ENCODE measurements around the gene PSMD11. TPM values are rescaled to one million over a fixed set of nuclear protein-coding genes. Genes with fewer than 3 reads are reported as not detected.
A peak's percentile ranks its signal among the peaks of the same experiment; 100 is the strongest.

PSMD11 gene
- total and polyA plus RNA-seq, 2 of the 13 experiments (the other 11 are each of a cell fraction or from before 2014, with no cell fraction given) = 69.8 to 152 TPM

GRCh38 chr17:32514606-32515005 lies 70.3 kb downstream of the PSMD11 start:
- Histone ChIP-seq H3K27me3 (ENCODE audit: control insufficient read depth in 1 of 2, insufficient read depth in 2 of 2, low read length in 2 of 2) (no peaks in the 10 kb centered on the region; a peak in 1 of 5 replicates), H3K9ac (ENCODE audit: insufficient read depth, low read depth, low read length) (no peak overlapping the region), H3K9me3 (ENCODE audit: low read length) (no peaks in the 10 kb centered on the region), H3K4me2 (ENCODE audit: low read depth, low read length) (no peak overlapping the region), H4K20me1 (ENCODE audit: insufficient read depth, low read length) (no peaks in the 10 kb centered on the region), H3K79me2 (ENCODE audit: insufficient read depth, low read length) (no peaks in the 10 kb centered on the region), H3K36me3 (replicated peaks in 1 of 2; ENCODE audit: control insufficient read depth in 1 of 2, insufficient read depth in 2 of 2, low read length in 2 of 2) (no peaks in the 10 kb centered on the region), H3K4me3 (replicated peaks in 1 of 3; ENCODE audit: insufficient read depth in 1 of 3, low read depth in 2 of 3, low read length in 3 of 3) (no peak overlapping the region), H2AFZ (ENCODE audit: low read length) (no peak overlapping the region), H3K4me1 (ENCODE audit: insufficient read depth, low read length) (peaks cover 14% of the 10 kb centered on the region), H3K27ac (ENCODE audit: extremely low read length, insufficient read depth, low read length) (no peak overlapping the region)
- intact Hi-C loops (cut with micrococcal nuclease; ENCODE audit: unreplicated experiment) = no loop called here
- WGBS (ENCODE audit: low lambda C conversion rate) = 64% methylated on average over 4 of the region's 4 CpGs
- DNase-seq (ENCODE audit: low spot score) (no peak), ATAC-seq (no peak), FAIRE-seq (no peak)
- ChIA-PET CTCF (ENCODE audit: low intra/inter-chr PET ratio, low total read pairs) (no interaction called here), POLR2A (no interaction called here)
- in situ Hi-C loops (cut with HindIII; ENCODE audit: extremely low pct_ligation_motif_present, low pct_unique_long_range_greater_than_20kb) = no loop called here
- no TSS peak for BruUV-seq (replicated peaks)
- TF ChIP-seq BCL6 (CRISPR knock-in tag; IDR thresholded peaks at IDR 0.05) = peak; percentile 94
- no peak for TF ChIP-seq ZNF780A (CRISPR knock-in tag; IDR thresholded peaks at IDR 0.05)

GRCh38 chr17:32515677-32516383 lies 71.5 kb downstream of the PSMD11 start:
- intact Hi-C loops (cut with micrococcal nuclease; ENCODE audit: unreplicated experiment) (no loop called here), in situ Hi-C loops (cut with HindIII; ENCODE audit: extremely low pct_ligation_motif_present, low pct_unique_long_range_greater_than_20kb) (no loop called here)
- Histone ChIP-seq H4K20me1 (ENCODE audit: insufficient read depth, low read length) (no peaks in the 10 kb centered on the region), H3K4me3 (replicated peaks in 1 of 3; ENCODE audit: insufficient read depth in 1 of 3, low read depth in 2 of 3, low read length in 3 of 3) (no peak overlapping the region), H3K36me3 (replicated peaks in 1 of 2; ENCODE audit: control insufficient read depth in 1 of 2, insufficient read depth in 2 of 2, low read length in 2 of 2) (no peaks in the 10 kb centered on the region), H3K9me3 (ENCODE audit: low read length) (no peaks in the 10 kb centered on the region), H3K4me1 (ENCODE audit: insufficient read depth, low read length) (peaks cover 26% of the 10 kb centered on the region), H2AFZ (ENCODE audit: low read length) (no peak overlapping the region), H3K79me2 (ENCODE audit: insufficient read depth, low read length) (no peaks in the 10 kb centered on the region), H3K9ac (ENCODE audit: insufficient read depth, low read depth, low read length) (no peak overlapping the region), H3K27ac (ENCODE audit: extremely low read length, insufficient read depth, low read length) (no peak overlapping the region), H3K27me3 (ENCODE audit: control insufficient read depth in 1 of 2, insufficient read depth in 2 of 2, low read length in 2 of 2) (no peaks in the 10 kb centered on the region; a peak in 1 of 5 replicates), H3K4me2 (ENCODE audit: low read depth, low read length) (no peak overlapping the region)
- TF ChIP-seq HDAC6 (IDR thresholded peaks at IDR 0.05; ENCODE audit: low read depth, low read length) = no peak
- no peak for TF ChIP-seq NKX3-1 (CRISPR knock-in tag; IDR thresholded peaks at IDR 0.05)
- TF ChIP-seq ZBTB4 (CRISPR knock-in tag; IDR thresholded peaks at IDR 0.05; ENCODE audit: borderline replicate concordance) = no peak
- TF ChIP-seq ZBTB26 (CRISPR knock-in tag; IDR thresholded peaks at IDR 0.05; ENCODE audit: borderline replicate concordance) = no peak
- TF ChIP-seq ZNF740 (CRISPR knock-in tag; IDR thresholded peaks at IDR 0.05) = no peak
- no peak for TF ChIP-seq RXRB (CRISPR knock-in tag; IDR thresholded peaks at IDR 0.05; ENCODE audit: borderline replicate concordance)
- no peak for TF ChIP-seq KAT2B (IDR thresholded peaks at IDR 0.05; ENCODE audit: borderline replicate concordance, low read depth, low read length)
- TF ChIP-seq KDM3A (CRISPR knock-in tag; IDR thresholded peaks at IDR 0.05; ENCODE audit: low read depth) = no peak
- FAIRE-seq (no peak), ATAC-seq (no peak), DNase-seq (ENCODE audit: low spot score) (no peak)
- no TSS peak for BruUV-seq (replicated peaks)
- CTCF ChIA-PET (ENCODE audit: low intra/inter-chr PET ratio, low total read pairs) = no interaction called here
- 88% methylated on average over 4 of the region's 4 CpGs for WGBS (ENCODE audit: low lambda C conversion rate)
- POLR2A ChIA-PET = no interaction called here
